HCT116 (cell line): ENCODE measurements around the gene CCDC157. TPM values are rescaled to one million over a fixed set of nuclear protein-coding genes. Genes with fewer than 3 reads are reported as not detected.

Experiments
- ATAC-seq: fragments of 200-7000 bp; cut with Tn5 transposase; 2 replicates; pipeline ENCODE4 v1.9.1; 2020; ENCODE audit warnings: mild to moderate bottlenecking, moderate library complexity
- BruUV-seq: library from RNA; stranded (reverse); fragments of 400-500 nt; replicated peaks from 2 replicates; lab custom pipeline; 2021; lab: Mats Ljungman, UMichigan
- CTCF ChIA-PET: fragments of 300-600 bp; sonication (Branson Sonifier 250); formaldehyde crosslinking; loops from one replicate; lab custom pipeline; 2021; ENCODE audit warnings: antibody characterized with exemption; lab: Charles Lee
- POLR2A ChIA-PET: fragments of 300-600, 350-600 bp; sonication (Branson Sonifier 250); formaldehyde crosslinking; loops from one replicate; lab custom pipeline; 2021; ENCODE audit warnings: antibody characterized with exemption; lab: Charles Lee
- RAD21 ChIA-PET, 2 experiments: fragments of 300-600 bp; sonication (Branson Sonifier 250); formaldehyde crosslinking; loops; one replicate each; lab custom pipeline; 2023; ENCODE audit warnings: low total read pairs in 2 of 2; ENCODE audit not compliant: uncharacterized antibody in 2 of 2, unreplicated experiment in 2 of 2, low non-redundant PET in 1 of 2; lab: Charles Lee
- DNase-seq: peaks from one replicate; pipeline ENCODE4 v3.0.0-alpha.2; 2010; ENCODE audit warnings: low read depth, low spot score
- H2AFZ ChIP-seq: fragments of 200-600 bp; shearing (Covaris generic), sonication (generic); 2 replicates; pipeline ENCODE4 v1.6.1; 2017; ENCODE audit warnings: low read depth, mixed run types, mixed read lengths, antibody characterized with exemption, low read length; ENCODE audit not compliant: poor library complexity, severe bottlenecking
- H3K27ac ChIP-seq: 2 replicates; pipeline ENCODE4 v1.5.1; 2012; ENCODE audit warnings: low read depth, low read length
- H3K27me3 ChIP-seq: fragments of 200-600 bp; sonication (generic); 2 replicates; pipeline ENCODE4 v1.6.1; 2016; ENCODE audit warnings: mixed run types, low read length, mixed read lengths; ENCODE audit not compliant: insufficient read depth
- H3K36me3 ChIP-seq, 2 experiments: fragments of 200-500 bp in 1 of 2; fragments of 200-600 bp in 1 of 2; sonication (Bioruptor generic) in 1 of 2; sonication (generic) in 1 of 2; 2 replicates each; pipeline versions ENCODE4 v1.5.1 to v1.6.1; 2014 to 2016; ENCODE audit warnings: low read length in 2 of 2, inconsistent platforms in 1 of 2, mixed read lengths in 1 of 2, mixed run types in 1 of 2; ENCODE audit not compliant: insufficient read depth in 2 of 2, control insufficient read depth in 1 of 2
- H3K4me1 ChIP-seq, 2 experiments: fragments of 200-600 bp in 1 of 2; sonication (generic) in 1 of 2; 2 replicates each; pipeline versions ENCODE4 v1.5.1 to v1.6.1; 2012 to 2017; ENCODE audit warnings: low read length in 2 of 2, inconsistent platforms in 1 of 2, mild to moderate bottlenecking in 1 of 2, mixed read lengths in 1 of 2, mixed run types in 1 of 2, moderate library complexity in 1 of 2; ENCODE audit not compliant: insufficient read depth in 2 of 2, control insufficient read depth in 1 of 2
- H3K4me2 ChIP-seq: fragments of 200-600 bp; sonication (generic); 2 replicates; pipeline ENCODE4 v1.6.1; 2017; ENCODE audit warnings: mixed run types, low read length, mixed read lengths
- H3K4me3 ChIP-seq, 2 experiments: fragments of 200-600 bp in 1 of 2; sonication (generic) in 1 of 2; replicated peaks in 1 of 2; 2 replicates each; pipeline ENCODE4 v1.5.1; 2011 to 2016; ENCODE audit warnings: low read length in 2 of 2, control low read depth in 1 of 2, low read depth in 1 of 2, mild to moderate bottlenecking in 1 of 2, mixed read lengths in 1 of 2, mixed run types in 1 of 2
- H3K79me2 ChIP-seq: fragments of 200-600 bp; sonication (generic); 2 replicates; pipeline ENCODE4 v1.6.1; 2017; ENCODE audit warnings: mild to moderate bottlenecking, mixed run types, low read length, moderate library complexity, mixed read lengths; ENCODE audit not compliant: insufficient read depth
- H3K9ac ChIP-seq: fragments of 200-600 bp; sonication (generic); 2 replicates; pipeline ENCODE4 v1.6.1; 2016; ENCODE audit warnings: low read length, mixed read lengths
- H3K9me2 ChIP-seq: fragments of 200-600 bp; sonication (generic), shearing (Covaris generic); 2 replicates; pipeline ENCODE4 v1.6.1; 2017; ENCODE audit warnings: mixed run types, mild to moderate bottlenecking, moderate library complexity; ENCODE audit not compliant: insufficient read depth
- H3K9me3 ChIP-seq, 2 experiments: fragments of 200-500 bp in 1 of 2; fragments of 200-600 bp in 1 of 2; sonication (Bioruptor generic) in 1 of 2; sonication (generic) in 1 of 2; 2 replicates each; pipeline ENCODE4 v1.6.1; 2014 to 2017; ENCODE audit warnings: low read length in 2 of 2, mixed read lengths in 2 of 2, inconsistent platforms in 1 of 2, low read depth in 1 of 2, mild to moderate bottlenecking in 1 of 2, mixed run types in 1 of 2, moderate library complexity in 1 of 2; ENCODE audit not compliant: control insufficient read depth in 1 of 2, insufficient read depth in 1 of 2
- H4K20me1 ChIP-seq: fragments of 200-600 bp; sonication (generic), shearing (Covaris generic); 2 replicates; pipeline ENCODE4 v1.6.1; 2017; ENCODE audit warnings: mixed run types, mild to moderate bottlenecking, moderate library complexity; ENCODE audit not compliant: insufficient read depth
- EGR1 ChIP-seq: IDR thresholded peaks from 2 replicates; pipeline ENCODE4 v1.6.1; 2012; ENCODE audit warnings: low read depth
- JUND ChIP-seq: IDR thresholded peaks from 2 replicates; pipeline ENCODE4 v1.6.1; 2012
- MAX ChIP-seq: IDR thresholded peaks from 2 replicates; pipeline ENCODE4 v1.6.1; 2012
- POLR2AphosphoS5 ChIP-seq: IDR thresholded peaks from 2 replicates; pipeline ENCODE4 v1.6.1; 2011; ENCODE audit warnings: mild to moderate bottlenecking, low read depth, low read length, moderate library complexity
- RAD21 ChIP-seq: IDR thresholded peaks from 2 replicates; pipeline ENCODE4 v1.6.1; 2012; ENCODE audit warnings: low read depth, mild to moderate bottlenecking
- SIN3A ChIP-seq: IDR thresholded peaks from 2 replicates; pipeline ENCODE4 v1.6.1; 2012; ENCODE audit warnings: low read depth
- SRF ChIP-seq: IDR thresholded peaks from 2 replicates; pipeline ENCODE4 v1.6.1; 2012; ENCODE audit warnings: low read depth
- YY1 ChIP-seq: IDR thresholded peaks from 2 replicates; pipeline ENCODE4 v1.6.1; 2011; ENCODE audit warnings: low read length, low read depth, moderate library complexity, mild to moderate bottlenecking; ENCODE audit not compliant: insufficient replicate concordance; ENCODE audit errors: extremely low read depth
- intact Hi-C: fragments of 100-400 bp; cut with micrococcal nuclease; formaldehyde crosslinking; loops from 2 replicates; pipeline ENCODE4 v1.10.0; 2022
- total RNA-seq: library from RNA; stranded (reverse); gene quantifications from one replicate; pipeline ENCODE4 v1.2.1, GENCODE V29; 2021; ENCODE audit not compliant: unreplicated experiment

Gene CCDC157
- total RNA-seq, 1 experiment from 2014 or later, result 2.1 TPM

- TF ChIP-seq MAX (no peak), EGR1 (no peak), SIN3A (no peak), JUND (no peak), RAD21 (no peak), YY1 (no peak)
- TF ChIP-seq, all 23 proteins: peak for 0
Observed at GRCh38 chr22:30416837-30417236, 60.0 kb downstream of the CCDC157 start (continued).

- H3K9me2 ChIP-seq, result no peaks in the 10 kb centered on the region
- peak; percentile 21; the same call in 1 of the 2 replicates for TF ChIP-seq POLR2AphosphoS5
- no peak for TF ChIP-seq SRF
- POLR2A ChIA-PET, result no interaction called here
- CTCF ChIA-PET, result no interaction called here
- no peaks in the 10 kb centered on the region for H3K27me3 ChIP-seq
- H3K9me3 ChIP-seq, result no peaks in the 10 kb centered on the region
- H4K20me1 ChIP-seq, result no peaks in the 10 kb centered on the region
- BruUV-seq, result no TSS peak
- no peak for DNase-seq
- H3K27ac ChIP-seq, result peak overlapping the region; percentile 98
- no peak for ATAC-seq
- H3K79me2 ChIP-seq, result peaks cover 5% of the 10 kb centered on the region; the same call in 1 of the 2 replicates
- H3K4me3 ChIP-seq, result peak overlapping the region; percentile 7 to 12; a peak in 2 of 4 replicates
- intact Hi-C loops, result loop anchor here (10.0 kb wide), 1 partner anchor 664 kb away; the partner anchor contains the start of gene SMTN
- RAD21 ChIA-PET, result no interaction called here
- H3K9ac ChIP-seq, result peak overlapping the region; percentile 96
- H2AFZ ChIP-seq, result no peak overlapping the region
- peaks cover 26 to 36% of the 10 kb centered on the region in 2 experiments for H3K36me3 ChIP-seq
- peaks cover 44 to 89% of the 10 kb centered on the region in 2 experiments for H3K4me1 ChIP-seq
- H3K4me2 ChIP-seq, result peak overlapping the region; percentile 93
Observed at GRCh38 chr22:30420347-30421125, 63.7 kb downstream of the CCDC157 start.
